BJ (cell line): Measurements from ENCODE around the gene FAM107B. TPM values are rescaled to one million over a fixed set of nuclear protein-coding genes. Genes with fewer than 3 reads are reported as not detected.
"Not testable (repeated sequence)": the region's sequence is repeated elsewhere in the genome, so short reads cannot be mapped to it uniquely, and the experiment has no call there.

Experiments used
- CTCF ChIA-PET: fragments of 350-600 bp; formaldehyde crosslinking; extraction: SDS; loops from one replicate; lab custom pipeline; 2021; ENCODE audit warnings: antibody characterized with exemption, inconsistent platforms; lab: Yijun Ruan, JAX
- POLR2A ChIA-PET: fragments of 300-600 bp; sonication (Branson Sonifier 250); formaldehyde crosslinking; extraction: SDS; loops from one replicate; lab custom pipeline; 2021; ENCODE audit warnings: antibody characterized with exemption; lab: Charles Lee
- DNase-seq: peaks from one replicate; pipeline ENCODE4 v3.0.0-alpha.2; 2011; ENCODE audit warnings: low read depth
- H3K27me3 ChIP-seq: 2 replicates; pipeline ENCODE4 v1.6.0; 2011; ENCODE audit warnings: low read length; ENCODE audit not compliant: control insufficient read depth, insufficient read depth
- H3K36me3 ChIP-seq: 2 replicates; pipeline ENCODE4 v1.5.1; 2011; ENCODE audit warnings: low read length; ENCODE audit not compliant: control insufficient read depth, insufficient read depth
- H3K4me3 ChIP-seq: 2 replicates; pipeline ENCODE4 v1.5.1; 2011; ENCODE audit warnings: low read depth, mild to moderate bottlenecking, control low read depth, low read length
- polyA plus RNA-seq: library from polyadenylated mRNA; depleted of rRNA; stranded (reverse); fragments of >200 nt; gene quantifications from 2 replicates; pipeline ENCODE4 v1.2.3, GENCODE V29; 2011
- TF ChIP-seq, protein P1 (sequence below): IDR thresholded peaks from 2 replicates; pipeline ENCODE4 v1.5.1; 2011; ENCODE audit warnings: low read depth, mild to moderate bottlenecking, control low read depth, inconsistent platforms, low read length, moderate library complexity; ENCODE audit not compliant: insufficient read depth

The FAM107B gene
- polyA plus RNA-seq, 1 experiment, result 11.3 TPM

DNA sequence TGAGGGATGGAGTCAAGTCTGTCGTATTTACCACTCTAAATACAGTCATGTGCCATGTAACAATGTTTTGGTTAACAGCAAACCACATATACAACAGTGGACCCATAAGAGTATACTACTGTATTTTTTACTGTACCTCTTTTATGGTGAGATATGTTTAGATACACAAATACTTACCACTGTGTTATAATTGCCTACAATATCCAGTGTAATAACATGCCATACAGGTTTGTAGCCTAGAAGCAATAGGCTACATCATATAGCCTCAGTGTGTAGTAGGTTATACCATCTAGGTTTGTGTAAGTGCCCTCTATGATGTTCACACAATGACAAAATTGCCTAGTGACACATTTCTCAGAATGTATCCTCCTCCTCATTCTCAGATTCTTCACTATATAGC is 110.4 kb downstream of the FAM107B start:
- POLR2A ChIA-PET, result no interaction called here

DNA sequence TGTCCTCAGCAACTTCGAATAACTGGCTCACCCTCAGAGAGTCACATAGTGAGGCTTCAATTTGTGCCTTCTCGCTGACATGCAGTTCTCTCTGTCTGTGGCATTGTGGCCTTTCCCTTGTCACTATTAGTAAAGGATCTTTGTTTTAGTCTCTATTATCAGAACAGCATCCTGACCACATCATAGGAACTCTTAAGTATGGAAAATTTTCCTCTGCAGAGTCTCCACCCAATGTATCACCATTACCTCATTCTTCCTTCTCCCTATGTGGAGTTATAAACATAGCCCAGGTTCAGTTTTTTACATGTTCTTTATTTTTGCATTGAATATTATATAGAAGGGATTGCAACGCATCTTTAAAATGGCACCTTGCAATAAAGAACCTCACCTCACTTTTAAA is 112.9 kb downstream of the FAM107B start:
- ChIA-PET POLR2A (no interaction called here), CTCF (no interaction called here)
- TF ChIP-seq, protein P1, sequence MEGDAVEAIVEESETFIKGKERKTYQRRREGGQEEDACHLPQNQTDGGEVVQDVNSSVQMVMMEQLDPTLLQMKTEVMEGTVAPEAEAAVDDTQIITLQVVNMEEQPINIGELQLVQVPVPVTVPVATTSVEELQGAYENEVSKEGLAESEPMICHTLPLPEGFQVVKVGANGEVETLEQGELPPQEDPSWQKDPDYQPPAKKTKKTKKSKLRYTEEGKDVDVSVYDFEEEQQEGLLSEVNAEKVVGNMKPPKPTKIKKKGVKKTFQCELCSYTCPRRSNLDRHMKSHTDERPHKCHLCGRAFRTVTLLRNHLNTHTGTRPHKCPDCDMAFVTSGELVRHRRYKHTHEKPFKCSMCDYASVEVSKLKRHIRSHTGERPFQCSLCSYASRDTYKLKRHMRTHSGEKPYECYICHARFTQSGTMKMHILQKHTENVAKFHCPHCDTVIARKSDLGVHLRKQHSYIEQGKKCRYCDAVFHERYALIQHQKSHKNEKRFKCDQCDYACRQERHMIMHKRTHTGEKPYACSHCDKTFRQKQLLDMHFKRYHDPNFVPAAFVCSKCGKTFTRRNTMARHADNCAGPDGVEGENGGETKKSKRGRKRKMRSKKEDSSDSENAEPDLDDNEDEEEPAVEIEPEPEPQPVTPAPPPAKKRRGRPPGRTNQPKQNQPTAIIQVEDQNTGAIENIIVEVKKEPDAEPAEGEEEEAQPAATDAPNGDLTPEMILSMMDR, result no peak
- Histone ChIP-seq H3K36me3 (no peaks in the 10 kb centered on the region), H3K4me3 (no peak overlapping the region), H3K27me3 (no peaks in the 10 kb centered on the region; the same call in 1 of the 2 replicates)
- no peak for DNase-seq

More for the DNA sequence above, 110.4 kb downstream of the FAM107B start:
- Histone ChIP-seq H3K4me3 (no peak overlapping the region), H3K36me3 (no peaks in the 10 kb centered on the region), H3K27me3 (no peaks in the 10 kb centered on the region; the same call in 1 of the 2 replicates)
- TF ChIP-seq, protein P1, result no peak
- CTCF ChIA-PET, result no interaction called here
- no peak for DNase-seq

DNA sequence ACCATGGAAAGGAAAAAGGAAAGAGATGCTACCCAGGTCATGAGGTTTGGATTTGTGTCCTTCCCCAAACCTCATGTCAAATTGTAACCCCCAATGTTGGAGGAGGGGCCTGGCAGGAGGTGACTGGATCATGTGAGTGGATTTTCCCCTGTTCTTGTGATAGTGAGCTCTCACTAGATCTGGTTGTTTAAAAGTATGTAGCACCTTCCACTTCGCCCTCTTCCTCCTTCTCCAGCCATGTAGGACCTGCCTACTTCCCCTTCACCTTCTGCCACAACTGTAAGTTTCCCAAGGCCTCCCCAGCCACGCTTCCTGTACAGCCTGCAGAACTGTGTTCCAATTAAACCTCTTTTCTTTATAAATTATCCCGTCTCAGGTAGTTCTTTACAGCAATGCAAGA is 113.9 kb downstream of the FAM107B start:
- TF ChIP-seq, protein P1, result no peak
- Histone ChIP-seq H3K27me3 (no peaks in the 10 kb centered on the region; the same call in 1 of the 2 replicates), H3K36me3 (no peaks in the 10 kb centered on the region), H3K4me3 (no peak overlapping the region)
- POLR2A ChIA-PET, result no interaction called here
- CTCF ChIA-PET, result no interaction called here
- DNase-seq, result no peak

DNA sequence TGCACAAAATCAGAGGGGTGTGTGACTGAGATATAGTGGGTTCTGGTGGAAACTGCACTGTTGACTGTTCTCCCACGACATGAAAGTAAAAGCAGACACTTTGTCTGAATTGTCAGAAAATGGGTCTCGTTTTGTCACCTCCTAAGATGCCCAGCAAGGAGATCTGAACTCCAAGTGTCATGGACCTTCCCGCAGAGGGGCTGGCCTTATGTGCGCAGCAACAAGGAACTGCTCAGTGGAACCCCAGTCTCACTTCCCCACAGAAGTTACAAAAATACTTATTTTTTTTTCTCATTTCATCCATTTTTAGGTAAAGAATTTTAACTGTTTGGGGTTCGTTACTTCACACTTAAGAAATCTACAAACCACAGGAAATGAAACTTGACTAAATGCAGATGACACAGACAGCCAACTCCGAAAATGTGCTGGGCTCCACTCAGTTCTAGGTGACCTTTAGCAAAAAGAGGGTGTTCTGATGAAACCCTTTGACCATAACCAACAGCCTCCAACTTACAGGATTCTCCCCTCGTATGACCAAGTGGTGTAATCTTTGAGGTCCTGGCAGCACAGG is 115.0 kb downstream of the FAM107B start:
- CTCF ChIA-PET, result no interaction called here
- H3K36me3 ChIP-seq, result no peaks in the 10 kb centered on the region
- TF ChIP-seq, protein P1, result no peak
- DNase-seq, result no peak
- POLR2A ChIA-PET, result no interaction called here
- H3K4me3 ChIP-seq, result no peak overlapping the region
- no peaks in the 10 kb centered on the region; the same call in 1 of the 2 replicates for H3K27me3 ChIP-seq

DNA sequence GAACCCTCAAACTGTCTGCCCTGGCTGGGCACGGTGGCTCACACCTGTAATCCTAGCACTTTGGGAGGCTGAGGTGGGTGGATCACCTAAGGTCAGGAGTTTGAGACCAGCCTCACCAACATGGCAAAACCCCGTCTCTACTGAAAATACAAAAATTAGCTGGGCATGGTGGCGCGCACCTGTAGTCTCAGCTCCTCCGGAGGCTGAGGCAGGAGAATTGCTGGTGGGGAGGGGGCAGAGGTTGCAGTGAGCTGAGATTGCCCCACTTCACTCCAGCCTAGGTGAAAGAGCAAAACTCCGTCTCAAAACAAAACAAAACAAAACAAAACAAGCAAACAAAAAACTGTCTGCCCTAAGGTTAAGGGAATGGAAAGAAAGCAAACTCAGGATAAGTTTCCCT is 115.6 kb downstream of the FAM107B start:
- H3K4me3 ChIP-seq, POLR2A ChIA-PET, CTCF ChIA-PET, H3K27me3 ChIP-seq, DNase-seq, H3K36me3 ChIP-seq: not testable (repeated sequence)
